K562 (cell line): ENCODE measurements around the gene C17orf114.

Source experiments
- ATAC-seq: fragments of 200-7000 bp; cut with Tn5 transposase; 3 replicates; pipeline ENCODE4 v1.9.1; 2020; ENCODE audit warnings: moderate library complexity
- BruUV-seq: library from RNA; stranded (reverse); fragments of 400-500 nt; replicated peaks from 2 replicates; lab custom pipeline; 2021; lab: Mats Ljungman, UMichigan
- CTCF ChIA-PET: fragments of 300-600 bp; formaldehyde crosslinking; extraction: SDS; loops from one replicate; lab custom pipeline; 2021; ENCODE audit warnings: low intra/inter-chr PET ratio; lab: Yijun Ruan, JAX
- POLR2A ChIA-PET: fragments of 300-600, 350-650 bp; sonication (Branson Sonifier 250); formaldehyde crosslinking; extraction: SDS; loops from one replicate; lab custom pipeline; 2021; ENCODE audit warnings: antibody characterized with exemption, inconsistent platforms; lab: Yijun Ruan, JAX
- DNase-seq, 4 experiments: peaks; one replicate each; pipeline versions ENCODE4 v3.0.0 to v3.0.0-alpha.2; 2011 to 2018; ENCODE audit warnings: low spot score in 3 of 4, mixed read lengths in 3 of 4; ENCODE audit errors: extremely low read depth in 1 of 4
- FAIRE-seq: peaks from 2 replicates; lab custom pipeline; 2011; peaks lifted over from hg19 to GRCh38; lab: Jason Lieb, UNC
- H2AFZ ChIP-seq: 2 replicates; pipeline ENCODE4 v1.6.0; 2011; ENCODE audit warnings: low read depth, low read length, control low read depth, inconsistent platforms
- H3K27ac ChIP-seq: fragments of 200-600 bp; 3 replicates; pipeline ENCODE4 v1.8.0; 2011; ENCODE audit warnings: low read depth, mild to moderate bottlenecking, control low read depth, inconsistent platforms, low read length, moderate library complexity, mixed read lengths; ENCODE audit errors: extremely low read depth
- H3K27me3 ChIP-seq, 2 experiments: fragments of 300-600 bp in 1 of 2; 2 replicates in 1 of 2; 3 replicates in 1 of 2; pipeline versions ENCODE4 v1.6.0 to v1.8.0; 2011; ENCODE audit warnings: inconsistent platforms in 2 of 2, low read length in 2 of 2, mild to moderate bottlenecking in 1 of 2, mixed read lengths in 1 of 2, moderate library complexity in 1 of 2; ENCODE audit not compliant: control insufficient read depth in 2 of 2, insufficient read depth in 2 of 2
- H3K36me3 ChIP-seq: fragments of 300-600 bp; 3 replicates; pipeline ENCODE4 v1.8.0; 2011; ENCODE audit warnings: mild to moderate bottlenecking, low read length, inconsistent platforms; ENCODE audit not compliant: control insufficient read depth, insufficient read depth
- H3K4me1 ChIP-seq, 2 experiments: fragments of 200-600 bp in 1 of 2; replicated peaks in 1 of 2; 2 replicates in 1 of 2; 3 replicates in 1 of 2; pipeline versions ENCODE4 v1.5.1 to v1.8.0; 2011; ENCODE audit warnings: inconsistent platforms in 2 of 2, low read length in 2 of 2, mild to moderate bottlenecking in 1 of 2, mixed read lengths in 1 of 2, moderate library complexity in 1 of 2; ENCODE audit not compliant: control insufficient read depth in 2 of 2, insufficient read depth in 2 of 2
- H3K4me2 ChIP-seq: 2 replicates; pipeline ENCODE4 v1.6.1; 2011; ENCODE audit warnings: low read length, control low read depth, inconsistent platforms, mixed read lengths; ENCODE audit not compliant: insufficient read depth
- H3K4me3 ChIP-seq: fragments of 200-600 bp; sonication (generic), shearing (Covaris generic); 2 replicates; pipeline ENCODE4 v1.5.1; 2016; ENCODE audit warnings: control low read depth, inconsistent platforms
- H3K79me2 ChIP-seq: fragments of 200-600 bp; 3 replicates; pipeline ENCODE4 v1.8.0; 2011; ENCODE audit warnings: low read length, inconsistent platforms; ENCODE audit not compliant: control insufficient read depth, insufficient read depth
- H3K9ac ChIP-seq, 2 experiments: 2 replicates each; pipeline versions ENCODE4 v1.6.0 to v1.6.1; 2011; ENCODE audit warnings: low read depth in 2 of 2, low read length in 2 of 2, control low read depth in 1 of 2, inconsistent platforms in 1 of 2, mild to moderate bottlenecking in 1 of 2, mixed read lengths in 1 of 2; ENCODE audit not compliant: insufficient read depth in 1 of 2
- H3K9me1 ChIP-seq: one replicate; pipeline ENCODE4 v1.6.0; 2011; ENCODE audit warnings: inconsistent platforms, mild to moderate bottlenecking, low read length, moderate library complexity; ENCODE audit not compliant: control insufficient read depth, insufficient read depth
- H3K9me3 ChIP-seq: replicated peaks from 2 replicates; pipeline ENCODE4 v1.5.1; 2011; ENCODE audit warnings: low read depth, low read length, inconsistent platforms; ENCODE audit not compliant: control insufficient read depth, insufficient read depth
- H4K20me1 ChIP-seq: replicated peaks from 2 replicates; pipeline ENCODE4 v1.6.1; 2011; ENCODE audit warnings: low read length, inconsistent platforms, mixed read lengths; ENCODE audit not compliant: control insufficient read depth, insufficient read depth
- CTBP1 ChIP-seq: fragments of 450-650 bp; IDR thresholded peaks from 2 replicates; pipeline ENCODE4 v1.6.1; 2016; ENCODE audit warnings: borderline replicate concordance
- CTCFL ChIP-seq: IDR thresholded peaks from 2 replicates; pipeline ENCODE4 v1.6.1; 2011; ENCODE audit warnings: borderline replicate concordance, low read depth, mild to moderate bottlenecking, moderate library complexity, low read length; ENCODE audit not compliant: insufficient read depth, poor library complexity, severe bottlenecking
- ESRRA ChIP-seq: fragments of 450-650 bp; IDR thresholded peaks from 2 replicates; pipeline ENCODE4 v1.6.1; 2014; ENCODE audit warnings: low read depth, mild to moderate bottlenecking, moderate library complexity, borderline replicate concordance
- IRF9 ChIP-seq: fragments of 450-650 bp; IDR thresholded peaks from 2 replicates; pipeline ENCODE4 v1.6.1; 2016; ENCODE audit warnings: missing biosample characterization, missing genetic modification characterization
- PBX2 ChIP-seq, 2 experiments: IDR thresholded peaks in 1 of 2; conservative IDR thresholded peaks in 1 of 2; 2 replicates each; pipeline ENCODE4 v1.6.1; 2016; ENCODE audit warnings: low read depth in 2 of 2, mild to moderate bottlenecking in 1 of 2, missing compliant biosample characterization in 1 of 2, missing genetic modification characterization in 1 of 2, moderate library complexity in 1 of 2
- PHB2 ChIP-seq: fragments of 450-650 bp; IDR thresholded peaks from 2 replicates; pipeline ENCODE4 v1.6.1; 2017; ENCODE audit warnings: low read depth
- SAFB ChIP-seq: fragments of 200-400 bp; formaldehyde crosslinking; IDR thresholded peaks from 2 replicates; pipeline ENCODE4 v1.6.1; 2017; ENCODE audit warnings: low read depth, low read length, borderline replicate concordance
- TGIF2 ChIP-seq: sonication (generic); formaldehyde crosslinking; IDR thresholded peaks from 2 replicates; pipeline ENCODE4 v1.8.1; 2022; ENCODE audit warnings: mild to moderate bottlenecking, missing genetic modification reagents, moderate library complexity
- ZBTB2 ChIP-seq: fragments of 450-650 bp; IDR thresholded peaks from 2 replicates; pipeline ENCODE4 v1.6.1; 2016; ENCODE audit warnings: antibody characterized with exemption
- ZNF589 ChIP-seq: fragments of 200-800 bp; sonication (Bioruptor generic); IDR thresholded peaks from 2 replicates; pipeline ENCODE4 v1.6.1; 2016; ENCODE audit warnings: low read depth, missing genetic modification characterization, missing compliant biosample characterization
- WGBS: fragments of 100-300 bp; shearing (Covaris generic); methylation state at CpG from one replicate; pipeline ENCODE4 v1.1.6; 2016; ENCODE audit warnings: low coverage, mixed read lengths; ENCODE audit not compliant: insufficient coverage; ENCODE audit errors: missing lambda C conversion rate; 5-methylcytosine and 5-hydroxymethylcytosine counted together
- in situ Hi-C: fragments of 300-500 bp; cut with MboI; formaldehyde crosslinking; loops from 4 replicates; pipeline ENCODE4 v1.15.0; 2018; ENCODE audit warnings: inconsistent platforms, mixed read lengths
- intact Hi-C: fragments of 100-400 bp; cut with micrococcal nuclease; formaldehyde crosslinking; loops from 2 replicates; pipeline ENCODE4 v1.14.2; 2022
- TF ChIP-seq, protein P1 (sequence below): fragments of 450-650 bp; IDR thresholded peaks from 2 replicates; pipeline ENCODE4 v1.6.1; 2016

C17orf114 gene

DNA sequence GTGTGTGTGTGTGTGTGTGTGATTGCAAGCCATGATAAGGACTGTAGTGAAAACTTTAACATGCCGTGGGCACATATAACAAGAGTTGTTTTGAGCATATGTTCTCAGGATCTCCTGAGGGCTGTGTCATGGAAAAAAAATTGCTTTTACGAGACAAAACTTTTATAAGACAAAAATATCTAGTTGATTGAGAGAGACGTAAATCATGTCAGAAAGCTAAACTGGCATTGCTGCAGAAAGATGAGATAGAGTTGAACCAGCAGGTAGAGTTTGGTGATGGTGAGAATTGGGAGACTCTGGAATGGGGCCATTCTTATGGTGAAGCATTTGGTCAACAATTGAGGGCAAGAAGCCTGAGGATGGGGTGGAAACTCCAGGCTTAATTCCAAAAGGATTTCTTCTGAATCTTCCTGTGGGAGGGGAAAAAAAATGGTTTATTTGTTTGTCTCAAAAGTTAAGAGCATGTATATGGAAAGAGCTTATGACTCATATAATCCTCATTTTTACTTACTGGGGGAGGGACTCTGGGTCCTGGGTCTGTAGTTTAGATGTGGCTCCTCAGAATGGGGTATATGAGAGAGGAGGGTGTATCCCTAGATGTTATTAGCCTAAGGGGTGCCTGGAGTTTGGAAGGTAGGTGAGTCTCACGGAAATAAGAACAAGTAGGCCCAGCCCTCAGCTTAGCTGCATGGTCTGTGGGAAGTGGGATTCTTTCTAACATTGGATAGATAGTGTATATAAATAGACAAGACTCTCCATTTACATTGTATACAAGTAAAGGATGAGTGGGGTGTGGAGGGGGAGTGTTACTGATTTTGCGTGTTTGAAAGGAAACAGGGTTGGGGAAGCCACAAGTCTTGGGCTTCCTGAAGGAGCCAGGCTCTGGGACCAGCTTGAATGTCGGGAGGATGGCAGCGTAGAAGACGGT is 38.1 kb upstream of the C17orf114 start:
- no TSS peak for BruUV-seq
- Histone ChIP-seq H4K20me1 (no peaks in the 10 kb centered on the region), H3K4me1 (peaks cover 47 to 52% of the 10 kb centered on the region in 2 experiments), H3K9me3 (no peaks in the 10 kb centered on the region), H3K36me3 (peaks cover 37% of the 10 kb centered on the region), H2AFZ (no peak overlapping the region), H3K4me3 (no peak overlapping the region), H3K4me2 (peak overlapping the region; percentile 72), H3K9ac (peak overlapping the region; percentile 76 to 77; a peak in 3 of 4 replicates), H3K9me1 (no peaks in the 10 kb centered on the region), H3K27me3 (no peaks in the 10 kb centered on the region), H3K79me2 (peaks cover 91% of the 10 kb centered on the region), H3K27ac (peak overlapping the region; percentile 92)
- ATAC-seq (no peak), FAIRE-seq (no peak), DNase-seq (no peak)
- POLR2A ChIA-PET = interaction anchor here (0.7 kb wide), 1 partner anchor 113 kb away, joined by 3 read pairs; no protein-coding TSS in a partner anchor
- CTCF ChIA-PET = no interaction called here
- 56% methylated on average over 7 of the region's 8 CpGs for WGBS
- in situ Hi-C loops (no loop called here), intact Hi-C loops (no loop called here)
- TF ChIP-seq CTCFL (no peak), ESRRA (no peak), TGIF2 (CRISPR knock-in tag) (no peak), PBX2 (CRISPR knock-in tag; IDR thresholded peaks at IDR 0.05; ENCODE audit: low read depth) (no peak), PBX2 (tag; conservative IDR thresholded peaks at IDR 0.05; ENCODE audit: low read depth) (peak; percentile 72), CTBP1 (no peak), ZBTB2 (no peak), IRF9 (no peak), SAFB (no peak), PHB2 (no peak), ZNF589 (no peak)
- TF ChIP-seq, protein P1, sequence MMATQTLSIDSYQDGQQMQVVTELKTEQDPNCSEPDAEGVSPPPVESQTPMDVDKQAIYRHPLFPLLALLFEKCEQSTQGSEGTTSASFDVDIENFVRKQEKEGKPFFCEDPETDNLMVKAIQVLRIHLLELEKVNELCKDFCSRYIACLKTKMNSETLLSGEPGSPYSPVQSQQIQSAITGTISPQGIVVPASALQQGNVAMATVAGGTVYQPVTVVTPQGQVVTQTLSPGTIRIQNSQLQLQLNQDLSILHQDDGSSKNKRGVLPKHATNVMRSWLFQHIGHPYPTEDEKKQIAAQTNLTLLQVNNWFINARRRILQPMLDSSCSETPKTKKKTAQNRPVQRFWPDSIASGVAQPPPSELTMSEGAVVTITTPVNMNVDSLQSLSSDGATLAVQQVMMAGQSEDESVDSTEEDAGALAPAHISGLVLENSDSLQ = peak; percentile 75
